ENCODE measurements around the gene ABLIM2. TPM values are rescaled to one million over a fixed set of nuclear protein-coding genes. Genes with fewer than 3 reads are reported as not detected.

Gene ABLIM2
- total RNA-seq, 2 experiments from 2014 or later: 0.76 TPM; not detected in 1

GRCh38 chr4:7968262-7968896 is 190.2 kb downstream of the ABLIM2 start:
- Histone ChIP-seq H3K9me2 (ENCODE audit: insufficient read depth, low read length) (no peaks in the 10 kb centered on the region), H3K4me1 (ENCODE audit: insufficient read depth, low read length, poor library complexity, severe bottlenecking) (no peaks in the 10 kb centered on the region), H3K27ac (ENCODE audit: low read depth, low read length, poor library complexity, severe bottlenecking) (no peak overlapping the region), H4K20me1 (ENCODE audit: insufficient read depth, low read length) (no peaks in the 10 kb centered on the region), H3K79me2 (ENCODE audit: insufficient read depth, low read depth, low read length) (no peaks in the 10 kb centered on the region), H3K36me3 (ENCODE audit: insufficient read depth, low read length) (no peaks in the 10 kb centered on the region), H2AFZ (ENCODE audit: low read length) (no peak overlapping the region), H3K4me3 (ENCODE audit: low read depth, low read length, poor library complexity, severe bottlenecking) (no peak overlapping the region), H3K9me3 (ENCODE audit: low read length) (no peaks in the 10 kb centered on the region), H3K4me2 (ENCODE audit: low read length) (no peak overlapping the region)
- DNase-seq (ENCODE audit: low spot score): no peak
- ChIA-PET CTCF (ENCODE audit: unreplicated experiment) (no interaction called here), POLR2A (interaction anchor here (0.7 kb wide), 1 partner anchor 61 kb away, joined by 3 read pairs; no protein-coding TSS in a partner anchor)
- no peak for TF ChIP-seq EZH2phosphoT487 (IDR thresholded peaks at IDR 0.05; ENCODE audit: borderline replicate concordance, low read depth, low read length)
- intact Hi-C loops (cut with micrococcal nuclease; ENCODE audit: unreplicated experiment): no loop called here
- no TSS peak for BruUV-seq (replicated peaks)

- no peak overlapping the region for H3K4me2 ChIP-seq (ENCODE audit: low read length)
- intact Hi-C loops (cut with micrococcal nuclease; ENCODE audit: unreplicated experiment): no loop called here
- no peak overlapping the region for H2AFZ ChIP-seq (ENCODE audit: low read length)
- no peak for DNase-seq (ENCODE audit: low spot score)
- H3K79me2 ChIP-seq (ENCODE audit: insufficient read depth, low read depth, low read length): no peaks in the 10 kb centered on the region
- POLR2A ChIA-PET: no interaction called here
- TF ChIP-seq EZH2phosphoT487 (IDR thresholded peaks at IDR 0.05; ENCODE audit: borderline replicate concordance, low read depth, low read length) (no peak), CTCF (conservative IDR thresholded peaks at IDR 0.05; ENCODE audit: low read length) (no peak)
- no peak overlapping the region for H3K4me3 ChIP-seq (ENCODE audit: low read depth, low read length, poor library complexity, severe bottlenecking)
- no peaks in the 10 kb centered on the region for H3K9me2 ChIP-seq (ENCODE audit: insufficient read depth, low read length)
- H3K36me3 ChIP-seq (ENCODE audit: insufficient read depth, low read length): no peaks in the 10 kb centered on the region
- no peaks in the 10 kb centered on the region for H4K20me1 ChIP-seq (ENCODE audit: insufficient read depth, low read length)
- no TSS peak for BruUV-seq (replicated peaks)
- CTCF ChIA-PET (ENCODE audit: unreplicated experiment): no interaction called here
- H3K9me3 ChIP-seq (ENCODE audit: low read length): no peaks in the 10 kb centered on the region
- H3K27ac ChIP-seq (ENCODE audit: low read depth, low read length, poor library complexity, severe bottlenecking): no peak overlapping the region
- no peaks in the 10 kb centered on the region for H3K4me1 ChIP-seq (ENCODE audit: insufficient read depth, low read length, poor library complexity, severe bottlenecking)
Observed at GRCh38 chr4:7967501-7968261, 190.9 kb downstream of the ABLIM2 start.

GRCh38 chr4:7967063-7967440 is 191.6 kb downstream of the ABLIM2 start:
- Histone ChIP-seq H3K4me3 (ENCODE audit: low read depth, low read length, poor library complexity, severe bottlenecking) (no peak overlapping the region), H3K9me3 (ENCODE audit: low read length) (no peaks in the 10 kb centered on the region), H3K27ac (ENCODE audit: low read depth, low read length, poor library complexity, severe bottlenecking) (no peak overlapping the region), H3K79me2 (ENCODE audit: insufficient read depth, low read depth, low read length) (no peaks in the 10 kb centered on the region), H3K4me2 (ENCODE audit: low read length) (no peak overlapping the region), H3K36me3 (ENCODE audit: insufficient read depth, low read length) (no peaks in the 10 kb centered on the region), H3K9me2 (ENCODE audit: insufficient read depth, low read length) (no peaks in the 10 kb centered on the region), H3K4me1 (ENCODE audit: insufficient read depth, low read length, poor library complexity, severe bottlenecking) (no peaks in the 10 kb centered on the region), H2AFZ (ENCODE audit: low read length) (no peak overlapping the region), H4K20me1 (ENCODE audit: insufficient read depth, low read length) (no peaks in the 10 kb centered on the region)
- TF ChIP-seq EZH2phosphoT487 (IDR thresholded peaks at IDR 0.05; ENCODE audit: borderline replicate concordance, low read depth, low read length) (no peak), CTCF (conservative IDR thresholded peaks at IDR 0.05; ENCODE audit: low read length) (no peak)
- BruUV-seq (replicated peaks): no TSS peak
- POLR2A ChIA-PET: no interaction called here
- intact Hi-C loops (cut with micrococcal nuclease; ENCODE audit: unreplicated experiment): no loop called here
- CTCF ChIA-PET (ENCODE audit: unreplicated experiment): no interaction called here
- no peak for DNase-seq (ENCODE audit: low spot score)
